ENCODE results near the gene ARID2.

DNA sequence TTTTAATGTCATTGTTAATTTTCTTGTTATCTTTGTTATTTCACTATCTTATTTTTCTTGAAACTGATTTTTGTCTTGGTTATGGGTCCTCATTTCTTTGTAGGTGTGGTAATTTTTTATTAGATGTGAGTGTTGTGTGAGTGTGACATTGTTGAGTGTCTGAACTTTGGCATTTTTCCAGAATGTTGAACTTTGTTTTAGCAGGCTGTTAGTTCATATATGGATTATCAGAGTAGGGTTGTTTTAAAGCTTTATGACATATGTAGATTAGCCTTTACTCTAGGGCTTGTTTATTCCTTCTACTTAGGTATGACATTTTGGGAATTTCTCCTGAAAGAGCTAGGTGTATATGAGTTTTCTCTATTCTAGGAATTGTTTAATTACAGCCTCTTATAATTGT, 103.9 kb downstream of the ARID2 start:
- TF ChIP-seq, protein P1, sequence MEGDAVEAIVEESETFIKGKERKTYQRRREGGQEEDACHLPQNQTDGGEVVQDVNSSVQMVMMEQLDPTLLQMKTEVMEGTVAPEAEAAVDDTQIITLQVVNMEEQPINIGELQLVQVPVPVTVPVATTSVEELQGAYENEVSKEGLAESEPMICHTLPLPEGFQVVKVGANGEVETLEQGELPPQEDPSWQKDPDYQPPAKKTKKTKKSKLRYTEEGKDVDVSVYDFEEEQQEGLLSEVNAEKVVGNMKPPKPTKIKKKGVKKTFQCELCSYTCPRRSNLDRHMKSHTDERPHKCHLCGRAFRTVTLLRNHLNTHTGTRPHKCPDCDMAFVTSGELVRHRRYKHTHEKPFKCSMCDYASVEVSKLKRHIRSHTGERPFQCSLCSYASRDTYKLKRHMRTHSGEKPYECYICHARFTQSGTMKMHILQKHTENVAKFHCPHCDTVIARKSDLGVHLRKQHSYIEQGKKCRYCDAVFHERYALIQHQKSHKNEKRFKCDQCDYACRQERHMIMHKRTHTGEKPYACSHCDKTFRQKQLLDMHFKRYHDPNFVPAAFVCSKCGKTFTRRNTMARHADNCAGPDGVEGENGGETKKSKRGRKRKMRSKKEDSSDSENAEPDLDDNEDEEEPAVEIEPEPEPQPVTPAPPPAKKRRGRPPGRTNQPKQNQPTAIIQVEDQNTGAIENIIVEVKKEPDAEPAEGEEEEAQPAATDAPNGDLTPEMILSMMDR (IDR thresholded peaks at IDR 0.05; ENCODE audit: low read depth, low read length, missing input control): no peak
- TF ChIP-seq TAF1 (conservative IDR thresholded peaks at IDR 0.05): no peak
- TF ChIP-seq JUND (IDR thresholded peaks at IDR 0.05): no peak
- TF ChIP-seq, protein P2, sequence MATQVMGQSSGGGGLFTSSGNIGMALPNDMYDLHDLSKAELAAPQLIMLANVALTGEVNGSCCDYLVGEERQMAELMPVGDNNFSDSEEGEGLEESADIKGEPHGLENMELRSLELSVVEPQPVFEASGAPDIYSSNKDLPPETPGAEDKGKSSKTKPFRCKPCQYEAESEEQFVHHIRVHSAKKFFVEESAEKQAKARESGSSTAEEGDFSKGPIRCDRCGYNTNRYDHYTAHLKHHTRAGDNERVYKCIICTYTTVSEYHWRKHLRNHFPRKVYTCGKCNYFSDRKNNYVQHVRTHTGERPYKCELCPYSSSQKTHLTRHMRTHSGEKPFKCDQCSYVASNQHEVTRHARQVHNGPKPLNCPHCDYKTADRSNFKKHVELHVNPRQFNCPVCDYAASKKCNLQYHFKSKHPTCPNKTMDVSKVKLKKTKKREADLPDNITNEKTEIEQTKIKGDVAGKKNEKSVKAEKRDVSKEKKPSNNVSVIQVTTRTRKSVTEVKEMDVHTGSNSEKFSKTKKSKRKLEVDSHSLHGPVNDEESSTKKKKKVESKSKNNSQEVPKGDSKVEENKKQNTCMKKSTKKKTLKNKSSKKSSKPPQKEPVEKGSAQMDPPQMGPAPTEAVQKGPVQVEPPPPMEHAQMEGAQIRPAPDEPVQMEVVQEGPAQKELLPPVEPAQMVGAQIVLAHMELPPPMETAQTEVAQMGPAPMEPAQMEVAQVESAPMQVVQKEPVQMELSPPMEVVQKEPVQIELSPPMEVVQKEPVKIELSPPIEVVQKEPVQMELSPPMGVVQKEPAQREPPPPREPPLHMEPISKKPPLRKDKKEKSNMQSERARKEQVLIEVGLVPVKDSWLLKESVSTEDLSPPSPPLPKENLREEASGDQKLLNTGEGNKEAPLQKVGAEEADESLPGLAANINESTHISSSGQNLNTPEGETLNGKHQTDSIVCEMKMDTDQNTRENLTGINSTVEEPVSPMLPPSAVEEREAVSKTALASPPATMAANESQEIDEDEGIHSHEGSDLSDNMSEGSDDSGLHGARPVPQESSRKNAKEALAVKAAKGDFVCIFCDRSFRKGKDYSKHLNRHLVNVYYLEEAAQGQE (IDR thresholded peaks at IDR 0.05): no peak
- TF ChIP-seq SP1 (IDR thresholded peaks at IDR 0.05): no peak
- TF ChIP-seq EGR1 (IDR thresholded peaks at IDR 0.05; ENCODE audit: low read depth in 2 of 2): no peak
- TF ChIP-seq, protein P3, sequence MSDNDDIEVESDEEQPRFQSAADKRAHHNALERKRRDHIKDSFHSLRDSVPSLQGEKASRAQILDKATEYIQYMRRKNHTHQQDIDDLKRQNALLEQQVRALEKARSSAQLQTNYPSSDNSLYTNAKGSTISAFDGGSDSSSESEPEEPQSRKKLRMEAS (IDR thresholded peaks at IDR 0.05): no peak
- TF ChIP-seq GABPA (IDR thresholded peaks at IDR 0.05 in 1 of 2, conservative IDR thresholded peaks at IDR 0.05 in 1 of 2): no peak
- no peak for TF ChIP-seq HNF4A (conservative IDR thresholded peaks at IDR 0.05)
- TF ChIP-seq, protein P4, sequence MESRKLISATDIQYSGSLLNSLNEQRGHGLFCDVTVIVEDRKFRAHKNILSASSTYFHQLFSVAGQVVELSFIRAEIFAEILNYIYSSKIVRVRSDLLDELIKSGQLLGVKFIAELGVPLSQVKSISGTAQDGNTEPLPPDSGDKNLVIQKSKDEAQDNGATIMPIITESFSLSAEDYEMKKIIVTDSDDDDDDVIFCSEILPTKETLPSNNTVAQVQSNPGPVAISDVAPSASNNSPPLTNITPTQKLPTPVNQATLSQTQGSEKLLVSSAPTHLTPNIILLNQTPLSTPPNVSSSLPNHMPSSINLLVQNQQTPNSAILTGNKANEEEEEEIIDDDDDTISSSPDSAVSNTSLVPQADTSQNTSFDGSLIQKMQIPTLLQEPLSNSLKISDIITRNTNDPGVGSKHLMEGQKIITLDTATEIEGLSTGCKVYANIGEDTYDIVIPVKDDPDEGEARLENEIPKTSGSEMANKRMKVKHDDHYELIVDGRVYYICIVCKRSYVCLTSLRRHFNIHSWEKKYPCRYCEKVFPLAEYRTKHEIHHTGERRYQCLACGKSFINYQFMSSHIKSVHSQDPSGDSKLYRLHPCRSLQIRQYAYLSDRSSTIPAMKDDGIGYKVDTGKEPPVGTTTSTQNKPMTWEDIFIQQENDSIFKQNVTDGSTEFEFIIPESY (IDR thresholded peaks at IDR 0.05): no peak
